GM20000 (cell line): Measurements from ENCODE around the gene CEACAM19.

Source experiments
- DNase-seq: peaks from one replicate; pipeline ENCODE4 v3.0.0; 2012; ENCODE audit warnings: low spot score
- TF ChIP-seq, protein P1 (sequence below): IDR thresholded peaks from 2 replicates; pipeline ENCODE4 v1.5.1; 2012; ENCODE audit warnings: mild to moderate bottlenecking, control low read depth; ENCODE audit errors: extremely low read depth, missing control alignments

CEACAM19 gene

GRCh38 chr19:44672226-44672625 lies 944 bp downstream of the CEACAM19 start:
- TF ChIP-seq, protein P1, sequence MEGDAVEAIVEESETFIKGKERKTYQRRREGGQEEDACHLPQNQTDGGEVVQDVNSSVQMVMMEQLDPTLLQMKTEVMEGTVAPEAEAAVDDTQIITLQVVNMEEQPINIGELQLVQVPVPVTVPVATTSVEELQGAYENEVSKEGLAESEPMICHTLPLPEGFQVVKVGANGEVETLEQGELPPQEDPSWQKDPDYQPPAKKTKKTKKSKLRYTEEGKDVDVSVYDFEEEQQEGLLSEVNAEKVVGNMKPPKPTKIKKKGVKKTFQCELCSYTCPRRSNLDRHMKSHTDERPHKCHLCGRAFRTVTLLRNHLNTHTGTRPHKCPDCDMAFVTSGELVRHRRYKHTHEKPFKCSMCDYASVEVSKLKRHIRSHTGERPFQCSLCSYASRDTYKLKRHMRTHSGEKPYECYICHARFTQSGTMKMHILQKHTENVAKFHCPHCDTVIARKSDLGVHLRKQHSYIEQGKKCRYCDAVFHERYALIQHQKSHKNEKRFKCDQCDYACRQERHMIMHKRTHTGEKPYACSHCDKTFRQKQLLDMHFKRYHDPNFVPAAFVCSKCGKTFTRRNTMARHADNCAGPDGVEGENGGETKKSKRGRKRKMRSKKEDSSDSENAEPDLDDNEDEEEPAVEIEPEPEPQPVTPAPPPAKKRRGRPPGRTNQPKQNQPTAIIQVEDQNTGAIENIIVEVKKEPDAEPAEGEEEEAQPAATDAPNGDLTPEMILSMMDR: no peak
- no peak for DNase-seq

DNA sequence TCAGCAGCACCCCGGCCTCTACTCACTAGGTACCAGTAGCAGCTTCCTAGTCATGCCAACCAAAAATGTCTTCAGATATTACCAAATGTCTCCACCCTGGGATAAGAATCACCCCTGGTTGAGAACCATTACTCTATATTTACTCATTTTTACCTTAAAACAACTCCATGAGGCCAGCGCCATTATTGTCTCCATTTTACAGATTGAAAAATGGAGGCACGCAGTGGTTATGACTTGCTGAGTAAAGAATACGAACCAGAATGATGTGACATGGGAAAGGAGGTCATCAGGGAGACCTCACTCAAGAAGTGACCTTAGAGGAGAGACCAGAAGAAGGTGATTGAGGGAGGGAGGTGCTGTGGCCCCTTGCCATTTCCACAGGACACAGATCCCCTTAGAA lies 2.2 kb downstream of the CEACAM19 start:
- TF ChIP-seq, protein P1: no peak
- no peak for DNase-seq

GRCh38 chr19:44675521-44675920 lies 4.2 kb downstream of the CEACAM19 start:
- TF ChIP-seq, protein P1: no peak
- DNase-seq: no peak

- TF ChIP-seq, protein P1: no peak
- DNase-seq: no peak
These were observed 5.9 kb downstream of the CEACAM19 start for GRCh38 chr19:44677019-44677811.

GRCh38 chr19:44680536-44680935 lies 9.3 kb downstream of the CEACAM19 start:
- TF ChIP-seq, protein P1: no peak
- no peak for DNase-seq

GRCh38 chr19:44681992-44682790 lies 10.9 kb downstream of the CEACAM19 start:
- TF ChIP-seq, protein P1: no peak
- no peak for DNase-seq

GRCh38 chr19:44682807-44683206 lies 11.5 kb downstream of the CEACAM19 start:
- TF ChIP-seq, protein P1: no peak
- DNase-seq: no peak
